T-helper 2 cell treated with Interferon-gamma antibody and Interleukin-4, amounts not matched to agents 5 μg/mL and 100 μg/mL, for 36 hours (primary cell): ENCODE data around the gene PTTG1IP.

Experiments used
- DNase-seq: peaks from one replicate; pipeline ENCODE4 v3.0.0; 2021; ENCODE audit warnings: low spot score
- H3K27ac Mint-ChIP-seq: one replicate; pipeline ENCODE4 v1.8.0; 2021; ENCODE audit warnings: mild to moderate bottlenecking, mixed read lengths
- H3K27me3 Mint-ChIP-seq: one replicate; pipeline ENCODE4 v1.8.0; 2021; ENCODE audit warnings: low read depth, mixed read lengths
- H3K36me3 Mint-ChIP-seq: one replicate; pipeline ENCODE4 v1.8.0; 2021; ENCODE audit warnings: low read depth, mixed read lengths
- H3K4me1 Mint-ChIP-seq: one replicate; pipeline ENCODE4 v1.8.0; 2021; ENCODE audit warnings: low read depth, mixed read lengths
- H3K4me3 Mint-ChIP-seq: one replicate; pipeline ENCODE4 v1.8.0; 2022; ENCODE audit warnings: mild to moderate bottlenecking, moderate library complexity, mixed read lengths
- H3K9me3 Mint-ChIP-seq: one replicate; pipeline ENCODE4 v1.8.0; 2021; ENCODE audit warnings: mixed read lengths

The PTTG1IP gene

GRCh38 chr21:44862869-44863685 lies 10.4 kb downstream of the PTTG1IP start:
- Mint-ChIP-seq H3K4me3 (no peak overlapping the region), H3K27ac (no peak overlapping the region)

GRCh38 chr21:44858791-44859190 lies 14.7 kb downstream of the PTTG1IP start:
- Mint-ChIP-seq H3K4me3 (no peak overlapping the region), H3K27me3 (no peaks in the 10 kb centered on the region), H3K36me3 (peaks cover 63% of the 10 kb centered on the region), H3K4me1 (peaks cover 14% of the 10 kb centered on the region), H3K9me3 (no peaks in the 10 kb centered on the region), H3K27ac (no peak overlapping the region)
- DNase-seq, result no peak

More at GRCh38 chr21:44862869-44863685, 10.4 kb downstream of the PTTG1IP start:
- no peaks in the 10 kb centered on the region for H3K27me3 Mint-ChIP-seq
- no peaks in the 10 kb centered on the region for H3K9me3 Mint-ChIP-seq
- peaks cover 30% of the 10 kb centered on the region for H3K4me1 Mint-ChIP-seq
- no peak for DNase-seq
- peaks cover 45% of the 10 kb centered on the region for H3K36me3 Mint-ChIP-seq

GRCh38 chr21:44858291-44858690 lies 15.2 kb downstream of the PTTG1IP start:
- Mint-ChIP-seq H3K4me1 (peaks cover 17% of the 10 kb centered on the region), H3K9me3 (no peaks in the 10 kb centered on the region), H3K27ac (no peak overlapping the region), H3K27me3 (no peaks in the 10 kb centered on the region), H3K4me3 (no peak overlapping the region), H3K36me3 (peaks cover 64% of the 10 kb centered on the region)
- DNase-seq, result no peak

GRCh38 chr21:44857127-44857892 lies 16.2 kb downstream of the PTTG1IP start:
- Mint-ChIP-seq H3K36me3 (peaks cover 68% of the 10 kb centered on the region), H3K27ac (no peak overlapping the region), H3K27me3 (no peaks in the 10 kb centered on the region), H3K9me3 (no peaks in the 10 kb centered on the region), H3K4me1 (peaks cover 19% of the 10 kb centered on the region), H3K4me3 (no peak overlapping the region)
- DNase-seq, result no peak

- no peak for DNase-seq
- H3K27me3 Mint-ChIP-seq, result no peaks in the 10 kb centered on the region
- no peaks in the 10 kb centered on the region for H3K9me3 Mint-ChIP-seq
- H3K4me3 Mint-ChIP-seq, result no peak overlapping the region
- H3K27ac Mint-ChIP-seq, result no peak overlapping the region
- peaks cover 68% of the 10 kb centered on the region for H3K36me3 Mint-ChIP-seq
- peaks cover 26% of the 10 kb centered on the region for H3K4me1 Mint-ChIP-seq
These were observed 17.4 kb downstream of the PTTG1IP start for GRCh38 chr21:44856131-44856530.

GRCh38 chr21:44855572-44855971 lies 17.9 kb downstream of the PTTG1IP start:
- Mint-ChIP-seq H3K4me1 (peaks cover 29% of the 10 kb centered on the region), H3K36me3 (peaks cover 71% of the 10 kb centered on the region), H3K27me3 (no peaks in the 10 kb centered on the region), H3K4me3 (no peak overlapping the region), H3K9me3 (no peaks in the 10 kb centered on the region), H3K27ac (no peak overlapping the region)
- DNase-seq, result no peak

GRCh38 chr21:44854664-44855446 lies 18.6 kb downstream of the PTTG1IP start:
- Mint-ChIP-seq H3K9me3 (no peaks in the 10 kb centered on the region), H3K4me1 (peaks cover 29% of the 10 kb centered on the region), H3K36me3 (peaks cover 68% of the 10 kb centered on the region), H3K4me3 (no peak overlapping the region), H3K27me3 (no peaks in the 10 kb centered on the region), H3K27ac (peak overlapping the region; percentile 58)
- no peak for DNase-seq

- Mint-ChIP-seq H3K27ac (peak overlapping the region; percentile 58), H3K4me3 (no peak overlapping the region), H3K4me1 (peaks cover 29% of the 10 kb centered on the region), H3K27me3 (no peaks in the 10 kb centered on the region), H3K9me3 (no peaks in the 10 kb centered on the region), H3K36me3 (peaks cover 68% of the 10 kb centered on the region)
- DNase-seq, result no peak
These were observed 19.2 kb downstream of the PTTG1IP start for GRCh38 chr21:44854391-44854663.

- Mint-ChIP-seq H3K27ac (peak overlapping the region; percentile 41), H3K9me3 (no peaks in the 10 kb centered on the region), H3K4me1 (peaks cover 29% of the 10 kb centered on the region), H3K4me3 (no peak overlapping the region), H3K36me3 (peaks cover 65% of the 10 kb centered on the region), H3K27me3 (no peaks in the 10 kb centered on the region)
- no peak for DNase-seq
These were observed 19.7 kb downstream of the PTTG1IP start for GRCh38 chr21:44853601-44854390.

- Mint-ChIP-seq H3K27ac (peak overlapping the region; percentile 74), H3K36me3 (peaks cover 55% of the 10 kb centered on the region)
These were observed 22.4 kb downstream of the PTTG1IP start for GRCh38 chr21:44850905-44851657.

GRCh38 chr21:44850208-44850800 lies 23.2 kb downstream of the PTTG1IP start:
- Mint-ChIP-seq H3K27ac (no peak overlapping the region), H3K36me3 (peaks cover 49% of the 10 kb centered on the region), H3K4me3 (no peak overlapping the region), H3K9me3 (no peaks in the 10 kb centered on the region), H3K4me1 (peaks cover 36% of the 10 kb centered on the region), H3K27me3 (no peaks in the 10 kb centered on the region)
- no peak for DNase-seq

More at GRCh38 chr21:44850905-44851657, 22.4 kb downstream of the PTTG1IP start:
- Mint-ChIP-seq H3K9me3 (no peaks in the 10 kb centered on the region), H3K4me3 (peak overlapping the region; percentile 58), H3K4me1 (peaks cover 35% of the 10 kb centered on the region), H3K27me3 (no peaks in the 10 kb centered on the region)
- no peak for DNase-seq

GRCh38 chr21:44849616-44850130 lies 23.8 kb downstream of the PTTG1IP start:
- Mint-ChIP-seq H3K27ac (no peak overlapping the region), H3K9me3 (no peaks in the 10 kb centered on the region), H3K36me3 (peaks cover 43% of the 10 kb centered on the region), H3K4me1 (peaks cover 30% of the 10 kb centered on the region), H3K4me3 (no peak overlapping the region), H3K27me3 (peaks cover under 1% of the 10 kb centered on the region)
- no peak for DNase-seq
